ENCODE measurements around the gene FHOD3.
"Not testable (repeated sequence)": the region's sequence is repeated elsewhere in the genome, so short reads cannot be mapped to it uniquely, and the experiment has no call there.

The FHOD3 gene

DNA sequence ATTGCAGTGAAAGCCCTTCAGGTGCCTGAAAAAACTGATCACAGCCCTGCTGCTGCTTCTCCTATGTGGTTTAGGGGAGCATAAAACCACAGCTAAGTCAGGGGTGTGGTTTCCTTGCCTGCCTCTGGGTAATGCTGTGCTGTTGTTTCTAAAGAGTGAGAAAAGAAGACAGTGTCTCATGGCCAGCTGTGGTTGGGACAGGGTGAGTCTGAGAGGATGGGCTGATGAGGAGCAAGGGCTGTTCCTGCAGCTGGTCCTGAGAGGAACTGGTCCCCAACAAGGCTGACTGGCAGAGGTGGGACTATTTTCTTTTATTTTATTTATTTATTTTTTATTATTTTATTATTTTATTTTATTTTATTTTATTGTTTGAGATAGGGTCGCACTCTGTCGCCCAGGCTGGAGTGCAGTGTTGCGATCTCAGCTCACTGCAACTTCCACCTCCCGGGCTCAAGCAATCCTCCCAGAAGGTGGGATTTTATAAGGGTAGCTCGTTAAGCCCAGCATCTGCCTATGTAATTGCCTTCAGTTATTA is 236.7 kb downstream of the FHOD3 start:
- Histone ChIP-seq H3K9ac (ENCODE audit: low read depth, low read length) (no peak overlapping the region), H3K4me3 (ENCODE audit: low read depth, low read length) (no peak overlapping the region), H3K27me3 (ENCODE audit: control insufficient read depth, insufficient read depth, low read length) (no peaks in the 10 kb centered on the region), H3K4me1 (ENCODE audit: control insufficient read depth, insufficient read depth, low read length) (peaks cover 3% of the 10 kb centered on the region; the same call in 1 of the 2 replicates), H3K36me3 (ENCODE audit: control insufficient read depth, insufficient read depth, low read length) (no peaks in the 10 kb centered on the region), H3K27ac (ENCODE audit: low read depth, low read length) (no peak overlapping the region), H3K9me3 (ENCODE audit: control insufficient read depth, insufficient read depth, low read length) (no peaks in the 10 kb centered on the region)

DNA sequence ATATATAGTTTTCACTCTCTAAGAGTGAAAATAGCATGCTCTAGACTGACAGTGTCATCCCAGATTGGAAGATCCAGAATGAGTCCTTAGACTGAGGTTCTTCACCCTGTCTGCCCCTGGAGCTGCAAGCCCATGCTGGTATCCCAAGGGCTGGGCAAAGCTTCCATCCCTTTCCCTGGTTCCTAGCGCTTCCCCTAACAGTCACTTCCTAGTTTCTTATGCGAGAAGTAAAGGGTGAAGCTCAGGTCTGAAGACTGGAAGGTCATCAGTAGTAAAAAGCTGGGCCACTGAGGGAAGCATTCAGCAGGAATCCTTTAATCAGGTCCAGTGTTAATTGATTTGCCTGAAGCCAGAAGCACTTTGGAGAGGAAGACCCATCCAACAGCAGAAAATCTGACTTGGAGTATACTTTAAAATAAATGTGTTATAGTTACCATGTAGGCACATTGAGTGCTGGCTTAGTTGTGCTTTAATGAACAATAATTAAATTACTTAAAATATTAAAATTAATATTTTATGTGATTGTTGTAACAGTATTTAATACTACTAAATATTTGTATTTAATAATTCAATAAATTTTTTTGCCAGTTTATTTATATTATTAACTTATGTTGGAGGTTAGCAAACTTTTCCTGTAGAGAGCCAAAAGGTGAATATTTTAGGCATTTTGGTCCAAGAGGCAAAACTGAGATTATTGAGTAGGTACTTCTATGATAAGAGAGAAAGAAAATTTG is 237.9 kb downstream of the FHOD3 start:
- H3K36me3 ChIP-seq (ENCODE audit: control insufficient read depth, insufficient read depth, low read length): no peaks in the 10 kb centered on the region
- H3K9ac ChIP-seq (ENCODE audit: low read depth, low read length): no peak overlapping the region
- H3K27ac ChIP-seq (ENCODE audit: low read depth, low read length): peak overlapping the region; percentile 12
- no peak overlapping the region for H3K4me3 ChIP-seq (ENCODE audit: low read depth, low read length)
- peaks cover 3% of the 10 kb centered on the region; the same call in 1 of the 2 replicates for H3K4me1 ChIP-seq (ENCODE audit: control insufficient read depth, insufficient read depth, low read length)
- no peaks in the 10 kb centered on the region for H3K9me3 ChIP-seq (ENCODE audit: control insufficient read depth, insufficient read depth, low read length)
- H3K27me3 ChIP-seq (ENCODE audit: control insufficient read depth, insufficient read depth, low read length): no peaks in the 10 kb centered on the region

DNA sequence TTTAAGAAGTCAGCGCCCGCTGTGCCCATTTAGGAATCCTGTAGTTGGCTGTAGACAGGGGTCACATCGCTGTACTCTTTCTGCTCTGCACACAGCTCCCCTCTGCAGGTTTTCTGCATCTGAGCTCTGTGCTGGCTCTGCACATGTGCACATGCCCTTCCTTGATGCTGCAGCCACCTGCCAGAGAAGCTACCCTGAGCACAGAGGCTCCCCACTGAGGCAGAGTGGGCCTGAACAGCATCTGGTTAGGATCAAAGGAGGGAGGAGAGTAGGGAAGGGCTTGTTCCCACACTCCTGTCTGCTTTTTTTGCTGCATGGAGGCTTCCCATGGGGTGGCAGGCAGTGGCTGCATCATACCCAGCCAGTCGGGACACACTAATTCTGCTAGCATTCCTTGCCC is 238.9 kb downstream of the FHOD3 start:
- Histone ChIP-seq H3K4me1 (ENCODE audit: control insufficient read depth, insufficient read depth, low read length) (peaks cover 3% of the 10 kb centered on the region; the same call in 1 of the 2 replicates), H3K27ac (ENCODE audit: low read depth, low read length) (no peak overlapping the region), H3K36me3 (ENCODE audit: control insufficient read depth, insufficient read depth, low read length) (no peaks in the 10 kb centered on the region), H3K27me3 (ENCODE audit: control insufficient read depth, insufficient read depth, low read length) (no peaks in the 10 kb centered on the region), H3K4me3 (ENCODE audit: low read depth, low read length) (no peak overlapping the region), H3K9ac (ENCODE audit: low read depth, low read length) (no peak overlapping the region), H3K9me3 (ENCODE audit: control insufficient read depth, insufficient read depth, low read length) (no peaks in the 10 kb centered on the region)

DNA sequence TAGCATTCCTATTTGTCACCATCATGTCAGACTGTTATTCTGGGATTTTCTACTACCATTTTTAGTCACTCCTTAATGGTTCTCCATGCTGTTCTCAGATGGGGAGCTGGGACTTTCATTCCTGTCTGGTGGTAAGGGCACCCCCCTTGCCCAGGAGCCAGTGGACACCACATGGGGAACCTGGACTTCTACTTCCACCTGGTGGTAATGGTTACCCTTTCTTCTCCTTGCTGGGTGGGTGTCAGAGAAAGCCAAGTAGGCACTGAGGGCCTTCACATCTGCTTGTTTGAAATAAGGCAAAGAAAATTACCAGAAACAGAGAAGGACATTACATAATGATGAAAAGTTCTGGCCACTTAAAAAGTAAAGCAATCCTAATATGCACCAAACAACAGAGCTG is 239.8 kb downstream of the FHOD3 start:
- Histone ChIP-seq H3K4me3 (ENCODE audit: low read depth, low read length) (no peak overlapping the region), H3K9me3 (ENCODE audit: control insufficient read depth, insufficient read depth, low read length) (no peaks in the 10 kb centered on the region), H3K9ac (ENCODE audit: low read depth, low read length) (no peak overlapping the region), H3K27me3 (ENCODE audit: control insufficient read depth, insufficient read depth, low read length) (no peaks in the 10 kb centered on the region), H3K4me1 (ENCODE audit: control insufficient read depth, insufficient read depth, low read length) (peaks cover 3% of the 10 kb centered on the region; the same call in 1 of the 2 replicates), H3K27ac (ENCODE audit: low read depth, low read length) (no peak overlapping the region), H3K36me3 (ENCODE audit: control insufficient read depth, insufficient read depth, low read length) (no peaks in the 10 kb centered on the region)

DNA sequence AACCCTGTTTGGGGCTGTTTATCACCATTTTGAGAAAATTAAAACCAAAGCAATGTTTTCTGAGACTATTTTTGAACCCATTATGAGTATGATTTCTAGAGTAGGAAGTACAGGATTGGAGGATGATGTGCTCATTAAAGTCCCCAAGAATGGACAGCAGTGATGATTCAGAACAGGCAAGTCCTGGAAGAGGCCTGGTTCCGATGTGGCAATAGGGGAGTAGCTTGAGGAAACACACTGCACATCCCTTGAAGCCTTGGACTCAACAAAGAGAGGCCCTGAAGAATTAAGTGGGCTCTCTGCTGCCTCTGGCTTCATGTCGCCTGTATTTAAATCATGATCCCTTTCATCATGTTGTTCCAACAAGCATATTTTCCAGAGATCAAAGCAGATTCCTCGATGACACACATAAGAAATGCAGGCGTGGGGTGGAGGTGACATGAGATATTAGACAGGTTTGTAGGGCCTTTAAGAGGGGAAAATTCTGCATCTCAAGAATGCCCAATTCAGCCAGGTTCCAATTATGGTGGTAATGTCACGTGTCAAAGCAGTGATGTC is 242.2 kb downstream of the FHOD3 start:
- Histone ChIP-seq H3K27ac (ENCODE audit: low read depth, low read length) (no peak overlapping the region), H3K9me3 (ENCODE audit: control insufficient read depth, insufficient read depth, low read length) (no peaks in the 10 kb centered on the region), H3K9ac (ENCODE audit: low read depth, low read length) (no peak overlapping the region), H3K4me3 (ENCODE audit: low read depth, low read length) (no peak overlapping the region), H3K27me3 (ENCODE audit: control insufficient read depth, insufficient read depth, low read length) (no peaks in the 10 kb centered on the region), H3K36me3 (ENCODE audit: control insufficient read depth, insufficient read depth, low read length) (no peaks in the 10 kb centered on the region), H3K4me1 (ENCODE audit: control insufficient read depth, insufficient read depth, low read length) (peaks cover 3% of the 10 kb centered on the region; the same call in 1 of the 2 replicates)

DNA sequence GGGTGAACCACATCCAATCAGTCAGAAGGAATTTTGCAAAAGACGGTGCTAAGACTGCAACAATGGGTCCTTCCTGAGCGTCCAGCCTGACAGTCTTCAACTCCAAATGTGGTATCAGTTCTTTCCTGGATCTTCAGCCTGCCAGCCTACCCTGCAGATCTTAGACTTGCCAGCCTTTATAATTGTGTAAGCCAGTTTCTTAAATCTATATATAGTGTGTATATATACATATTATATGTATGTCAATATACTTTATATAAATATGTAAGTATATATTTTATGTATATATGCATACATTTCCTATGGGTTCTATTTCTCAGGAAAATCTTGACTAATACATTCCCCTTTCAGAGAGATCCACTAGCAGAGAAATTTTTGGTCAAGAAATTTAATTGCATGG is 245.5 kb downstream of the FHOD3 start:
- no peak overlapping the region for H3K4me3 ChIP-seq (ENCODE audit: low read depth, low read length)
- H3K27me3 ChIP-seq (ENCODE audit: control insufficient read depth, insufficient read depth, low read length): no peaks in the 10 kb centered on the region
- no peaks in the 10 kb centered on the region for H3K4me1 ChIP-seq (ENCODE audit: control insufficient read depth, insufficient read depth, low read length)
- no peak overlapping the region for H3K27ac ChIP-seq (ENCODE audit: low read depth, low read length)
- no peak overlapping the region for H3K9ac ChIP-seq (ENCODE audit: low read depth, low read length)
- no peaks in the 10 kb centered on the region for H3K36me3 ChIP-seq (ENCODE audit: control insufficient read depth, insufficient read depth, low read length)
- no peaks in the 10 kb centered on the region for H3K9me3 ChIP-seq (ENCODE audit: control insufficient read depth, insufficient read depth, low read length)

DNA sequence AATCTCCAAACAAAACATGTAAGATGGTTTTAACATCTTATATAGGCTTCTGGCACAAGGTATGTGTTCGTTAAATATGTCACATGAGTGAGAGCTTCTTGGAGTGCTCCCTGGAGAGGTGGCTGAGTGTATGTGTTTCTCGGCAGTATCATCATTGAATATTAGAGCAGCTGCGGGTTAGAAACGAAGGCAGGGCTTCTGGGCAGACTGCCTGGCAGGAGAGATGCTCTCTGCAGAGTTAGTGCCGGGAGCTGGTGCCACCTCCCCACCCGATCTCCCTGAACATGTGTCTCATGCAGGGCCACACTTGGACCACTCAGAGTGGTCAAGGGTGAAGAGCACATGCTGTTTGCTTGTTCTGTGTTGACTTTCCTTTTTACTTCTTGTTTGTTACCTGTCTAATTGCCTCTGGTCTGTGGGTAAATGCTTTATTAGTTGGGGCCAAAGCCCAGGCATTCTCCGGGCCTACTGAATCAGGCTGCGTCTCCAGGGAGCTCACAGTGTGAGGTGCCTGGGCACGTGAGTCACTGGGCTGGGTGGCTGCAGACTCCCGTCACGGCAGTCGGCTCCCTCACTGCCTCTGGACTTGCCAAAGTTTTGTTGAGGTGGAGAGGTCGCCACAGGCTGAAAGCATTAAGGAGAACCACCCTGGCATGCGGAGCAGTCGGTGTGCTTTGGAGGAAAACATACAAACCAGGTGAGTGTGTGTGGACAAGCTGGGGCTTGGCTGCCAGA is 246.6 kb downstream of the FHOD3 start:
- Histone ChIP-seq H3K4me1 (ENCODE audit: control insufficient read depth, insufficient read depth, low read length) (no peaks in the 10 kb centered on the region), H3K27ac (ENCODE audit: low read depth, low read length) (no peak overlapping the region), H3K9me3 (ENCODE audit: control insufficient read depth, insufficient read depth, low read length) (no peaks in the 10 kb centered on the region), H3K4me3 (ENCODE audit: low read depth, low read length) (no peak overlapping the region), H3K27me3 (ENCODE audit: control insufficient read depth, insufficient read depth, low read length) (no peaks in the 10 kb centered on the region), H3K36me3 (ENCODE audit: control insufficient read depth, insufficient read depth, low read length) (no peaks in the 10 kb centered on the region), H3K9ac (ENCODE audit: low read depth, low read length) (no peak overlapping the region)

DNA sequence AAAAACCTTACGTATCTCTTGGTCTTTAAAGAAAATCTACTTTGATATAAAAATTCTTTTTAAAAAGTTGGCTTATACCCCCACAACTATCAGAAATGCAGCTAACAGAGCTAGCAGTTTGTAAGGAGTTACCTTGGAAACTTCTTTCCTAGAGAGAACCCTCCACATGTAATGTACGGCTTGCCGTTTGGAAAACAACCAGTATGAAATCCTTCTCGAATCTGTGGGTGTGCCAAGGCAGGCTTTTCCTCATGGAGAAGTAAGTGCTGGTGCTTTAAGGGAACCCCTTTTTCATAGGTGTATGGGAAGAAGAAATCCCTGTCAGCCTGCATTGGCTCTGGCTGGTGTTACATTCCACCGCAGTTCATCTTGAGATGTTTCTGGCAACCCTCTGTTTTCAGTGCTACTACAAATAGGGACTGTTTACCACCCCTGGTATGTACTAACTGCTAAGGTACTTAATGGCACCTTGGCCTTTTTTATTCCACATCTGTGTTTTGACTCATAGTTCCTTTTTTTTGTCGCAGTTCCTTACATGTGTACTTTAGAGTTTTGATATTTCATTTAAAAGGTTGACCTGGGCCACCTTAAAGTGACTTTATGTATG is 248.4 kb downstream of the FHOD3 start:
- H3K9ac ChIP-seq (ENCODE audit: low read depth, low read length): no peak overlapping the region
- no peaks in the 10 kb centered on the region for H3K27me3 ChIP-seq (ENCODE audit: control insufficient read depth, insufficient read depth, low read length)
- H3K27ac ChIP-seq (ENCODE audit: low read depth, low read length): no peak overlapping the region
- H3K4me3 ChIP-seq (ENCODE audit: low read depth, low read length): no peak overlapping the region
- H3K4me1 ChIP-seq (ENCODE audit: control insufficient read depth, insufficient read depth, low read length): no peaks in the 10 kb centered on the region
- H3K36me3 ChIP-seq (ENCODE audit: control insufficient read depth, insufficient read depth, low read length): no peaks in the 10 kb centered on the region
- no peaks in the 10 kb centered on the region for H3K9me3 ChIP-seq (ENCODE audit: control insufficient read depth, insufficient read depth, low read length)

DNA sequence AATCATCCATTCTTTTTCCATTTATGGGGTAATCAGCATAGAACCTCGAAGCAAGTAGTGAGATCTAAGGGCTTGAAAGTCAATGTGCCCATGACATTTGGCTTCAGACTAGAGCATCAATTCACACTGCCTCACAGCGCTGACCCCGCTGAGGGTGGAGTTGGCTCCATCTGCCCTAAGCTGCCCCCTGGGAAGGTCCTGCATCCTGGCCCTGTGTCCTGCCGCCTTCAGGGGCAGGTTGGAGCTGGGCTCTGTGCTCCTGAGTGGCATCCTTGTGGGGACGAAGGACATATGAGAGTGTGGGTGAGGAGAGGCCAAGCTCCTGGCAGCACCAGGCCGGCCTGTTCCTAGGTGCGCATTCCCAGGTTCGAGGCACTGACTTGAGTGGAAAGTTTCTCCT is 249.4 kb downstream of the FHOD3 start:
- H3K4me1 ChIP-seq (ENCODE audit: control insufficient read depth, insufficient read depth, low read length): no peaks in the 10 kb centered on the region
- H3K36me3 ChIP-seq (ENCODE audit: control insufficient read depth, insufficient read depth, low read length): no peaks in the 10 kb centered on the region
- H3K27me3 ChIP-seq (ENCODE audit: control insufficient read depth, insufficient read depth, low read length): no peaks in the 10 kb centered on the region
- no peak overlapping the region for H3K4me3 ChIP-seq (ENCODE audit: low read depth, low read length)
- no peaks in the 10 kb centered on the region for H3K9me3 ChIP-seq (ENCODE audit: control insufficient read depth, insufficient read depth, low read length)
- H3K9ac ChIP-seq (ENCODE audit: low read depth, low read length): no peak overlapping the region
- no peak overlapping the region for H3K27ac ChIP-seq (ENCODE audit: low read depth, low read length)

DNA sequence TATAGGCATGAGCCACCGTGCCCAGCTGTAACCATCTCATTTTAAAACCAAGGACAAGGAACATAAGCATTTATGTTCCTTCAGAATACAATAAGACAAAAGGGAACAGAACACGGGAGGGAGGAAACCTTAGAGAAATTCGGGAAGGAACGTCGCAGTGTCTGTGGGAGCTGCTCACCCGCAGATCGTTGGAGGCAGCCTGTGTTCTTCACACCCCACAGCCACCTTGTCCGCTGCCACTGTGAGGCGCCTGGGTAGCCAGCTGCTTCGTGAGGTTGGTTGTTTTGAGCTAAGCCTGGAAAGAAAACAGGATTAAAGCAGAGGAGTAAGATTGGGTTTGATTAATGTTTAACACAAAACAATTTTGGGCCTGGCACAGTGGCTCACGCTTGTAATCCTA is 250.0 kb downstream of the FHOD3 start:
- no peaks in the 10 kb centered on the region for H3K36me3 ChIP-seq (ENCODE audit: control insufficient read depth, insufficient read depth, low read length)
- no peak overlapping the region for H3K4me3 ChIP-seq (ENCODE audit: low read depth, low read length)
- no peaks in the 10 kb centered on the region for H3K9me3 ChIP-seq (ENCODE audit: control insufficient read depth, insufficient read depth, low read length)
- no peaks in the 10 kb centered on the region for H3K27me3 ChIP-seq (ENCODE audit: control insufficient read depth, insufficient read depth, low read length)
- H3K4me1 ChIP-seq (ENCODE audit: control insufficient read depth, insufficient read depth, low read length): no peaks in the 10 kb centered on the region
- no peak overlapping the region for H3K9ac ChIP-seq (ENCODE audit: low read depth, low read length)
- no peak overlapping the region for H3K27ac ChIP-seq (ENCODE audit: low read depth, low read length)

DNA sequence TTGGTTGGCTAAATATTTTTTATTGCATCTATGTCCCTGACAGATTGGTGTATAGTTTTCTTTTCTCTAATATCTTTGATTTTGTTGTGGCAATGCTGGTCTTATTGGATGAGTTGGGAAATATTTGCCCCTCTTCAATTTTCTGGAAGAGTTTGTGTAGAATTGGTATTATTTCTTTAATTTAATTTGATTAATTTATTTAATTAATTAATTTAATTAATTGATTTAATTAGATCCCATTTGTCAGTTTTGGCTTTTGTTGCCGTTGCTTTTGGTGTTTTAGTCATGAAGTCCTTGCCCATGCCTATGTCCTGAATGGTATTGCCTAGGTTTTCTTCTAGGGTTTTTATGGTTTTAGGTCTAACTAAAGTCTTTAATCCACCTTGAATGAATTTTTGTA is 253.8 kb downstream of the FHOD3 start:
- H3K9me3 ChIP-seq (ENCODE audit: control insufficient read depth, insufficient read depth, low read length): not testable (repeated sequence)

More for the DNA sequence above, 253.8 kb downstream of the FHOD3 start:
- not testable (repeated sequence) for H3K27ac ChIP-seq (ENCODE audit: low read depth, low read length); H3K9ac ChIP-seq (ENCODE audit: low read depth, low read length); H3K27me3 ChIP-seq (ENCODE audit: control insufficient read depth, insufficient read depth, low read length); H3K36me3 ChIP-seq (ENCODE audit: control insufficient read depth, insufficient read depth, low read length); H3K4me1 ChIP-seq (ENCODE audit: control insufficient read depth, insufficient read depth, low read length); H3K4me3 ChIP-seq (ENCODE audit: low read depth, low read length)
